Caco-2 (cell line): Measurements from ENCODE around the gene ELP2. TPM values are rescaled to one million over a fixed set of nuclear protein-coding genes. Genes with fewer than 3 reads are reported as not detected.

Source experiments
- BruUV-seq: library from RNA; stranded (reverse); fragments of 400-500 nt; replicated peaks from 2 replicates; lab custom pipeline; 2021; lab: Mats Ljungman, UMichigan
- CTCF ChIA-PET: fragments of 300-600 bp; sonication (Branson Sonifier 250); formaldehyde crosslinking; loops from one replicate; lab custom pipeline; 2022; ENCODE audit warnings: antibody characterized with exemption; lab: Charles Lee
- POLR2A ChIA-PET: fragments of 300-600 bp; sonication (Branson Sonifier 250); formaldehyde crosslinking; loops from one replicate; lab custom pipeline; 2022; ENCODE audit warnings: antibody characterized with exemption; lab: Charles Lee
- DNase-seq, 2 experiments: peaks; one replicate each; pipeline versions ENCODE4 v3.0.0 to v3.0.0-alpha.2; 2020 to 2022
- H3K27me3 ChIP-seq: replicated peaks from 2 replicates; pipeline ENCODE4 v1.6.0; 2011; ENCODE audit warnings: low read length; ENCODE audit not compliant: control insufficient read depth, insufficient read depth
- H3K36me3 ChIP-seq: 2 replicates; pipeline ENCODE4 v1.5.1; 2011; ENCODE audit warnings: low read length; ENCODE audit not compliant: control insufficient read depth, insufficient read depth
- H3K4me1 ChIP-seq: fragments of 250-450 bp; sonication (Bioruptor Pico); 2 replicates; pipeline ENCODE4 v1.5.1; 2020; ENCODE audit warnings: mild to moderate bottlenecking
- H3K4me3 ChIP-seq: 2 replicates; pipeline ENCODE4 v1.5.1; 2011; ENCODE audit warnings: low read depth, mild to moderate bottlenecking, control low read depth, low read length
- H3K9me3 ChIP-seq: fragments of 250-450 bp; sonication (Bioruptor Pico); 2 replicates; pipeline ENCODE4 v1.5.1; 2020; ENCODE audit warnings: mild to moderate bottlenecking, moderate library complexity
- H3K27ac Mint-ChIP-seq: one replicate; pipeline ENCODE4 v1.8.0; 2022; ENCODE audit warnings: mixed read lengths; ENCODE audit not compliant: unreplicated experiment
- H3K27me3 Mint-ChIP-seq: one replicate; pipeline ENCODE4 v1.8.0; 2022; ENCODE audit warnings: mixed read lengths; ENCODE audit not compliant: insufficient read depth, unreplicated experiment
- H3K36me3 Mint-ChIP-seq: one replicate; pipeline ENCODE4 v1.8.0; 2022; ENCODE audit warnings: mild to moderate bottlenecking, mixed read lengths; ENCODE audit not compliant: insufficient read depth, unreplicated experiment
- H3K4me1 Mint-ChIP-seq: one replicate; pipeline ENCODE4 v1.8.0; 2022; ENCODE audit warnings: low read depth, mixed read lengths; ENCODE audit not compliant: unreplicated experiment
- H3K4me3 Mint-ChIP-seq: one replicate; pipeline ENCODE4 v1.8.0; 2022; ENCODE audit warnings: mild to moderate bottlenecking, moderate library complexity, mixed read lengths; ENCODE audit not compliant: unreplicated experiment
- H3K9me3 Mint-ChIP-seq: one replicate; pipeline ENCODE4 v1.8.0; 2022; ENCODE audit warnings: mixed read lengths; ENCODE audit not compliant: unreplicated experiment
- intact Hi-C: fragments of 100-400 bp; cut with micrococcal nuclease; formaldehyde crosslinking; loops from one replicate; pipeline ENCODE4 v1.10.0; 2022; ENCODE audit not compliant: unreplicated experiment
- total RNA-seq: library from RNA; stranded (reverse); gene quantifications from 2 replicates; pipeline ENCODE4 v1.2.3, GENCODE V29; 2022
- TF ChIP-seq, protein P1 (sequence below), 2 experiments: fragments of 200-600 bp in 1 of 2; IDR thresholded peaks; 1 replicate in 1 of 2; 2 replicates in 1 of 2; pipeline versions ENCODE4 v1.5.1 to v1.8.0; 2011 to 2022; ENCODE audit warnings: antibody characterized with exemption in 1 of 2, control low read depth in 1 of 2, inconsistent platforms in 1 of 2, low read depth in 1 of 2, low read length in 1 of 2, mild to moderate bottlenecking in 1 of 2, moderate library complexity in 1 of 2; ENCODE audit not compliant: insufficient read depth in 1 of 2, severe bottlenecking in 1 of 2, unreplicated experiment in 1 of 2

Gene ELP2
- total RNA-seq, 1 experiment from 2014 or later = 45.9 TPM

DNA sequence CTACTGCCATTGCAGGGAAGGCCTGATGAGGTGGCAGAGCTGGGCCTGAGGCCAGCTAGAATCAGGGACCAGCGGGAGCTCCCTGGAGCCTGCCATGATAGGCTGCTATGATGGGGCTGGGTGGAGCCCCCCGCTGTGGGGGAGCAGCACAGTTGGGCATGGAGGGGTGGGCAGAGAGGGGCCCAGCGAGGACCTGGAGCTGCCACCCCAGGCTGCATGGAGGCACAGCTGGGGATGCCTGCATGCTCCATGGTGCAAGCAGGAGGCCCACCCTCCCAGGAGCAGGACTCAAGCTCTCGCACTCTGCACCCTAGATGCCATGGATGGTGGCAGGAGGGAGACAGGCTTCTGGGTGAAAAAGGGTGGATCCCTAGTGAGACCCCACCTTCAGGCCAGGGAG is 44.5 kb upstream of the ELP2 start:
- Histone ChIP-seq H3K9me3 (no peaks in the 10 kb centered on the region), H3K4me3 (no peak overlapping the region), H3K27me3 (no peaks in the 10 kb centered on the region), H3K36me3 (no peaks in the 10 kb centered on the region), H3K4me1 (no peaks in the 10 kb centered on the region)
- Mint-ChIP-seq H3K27ac (no peak overlapping the region), H3K4me1 (no peaks in the 10 kb centered on the region), H3K36me3 (no peaks in the 10 kb centered on the region), H3K9me3 (peaks cover 10% of the 10 kb centered on the region), H3K4me3 (no peak overlapping the region), H3K27me3 (peaks cover 3% of the 10 kb centered on the region)
- TF ChIP-seq, protein P1, sequence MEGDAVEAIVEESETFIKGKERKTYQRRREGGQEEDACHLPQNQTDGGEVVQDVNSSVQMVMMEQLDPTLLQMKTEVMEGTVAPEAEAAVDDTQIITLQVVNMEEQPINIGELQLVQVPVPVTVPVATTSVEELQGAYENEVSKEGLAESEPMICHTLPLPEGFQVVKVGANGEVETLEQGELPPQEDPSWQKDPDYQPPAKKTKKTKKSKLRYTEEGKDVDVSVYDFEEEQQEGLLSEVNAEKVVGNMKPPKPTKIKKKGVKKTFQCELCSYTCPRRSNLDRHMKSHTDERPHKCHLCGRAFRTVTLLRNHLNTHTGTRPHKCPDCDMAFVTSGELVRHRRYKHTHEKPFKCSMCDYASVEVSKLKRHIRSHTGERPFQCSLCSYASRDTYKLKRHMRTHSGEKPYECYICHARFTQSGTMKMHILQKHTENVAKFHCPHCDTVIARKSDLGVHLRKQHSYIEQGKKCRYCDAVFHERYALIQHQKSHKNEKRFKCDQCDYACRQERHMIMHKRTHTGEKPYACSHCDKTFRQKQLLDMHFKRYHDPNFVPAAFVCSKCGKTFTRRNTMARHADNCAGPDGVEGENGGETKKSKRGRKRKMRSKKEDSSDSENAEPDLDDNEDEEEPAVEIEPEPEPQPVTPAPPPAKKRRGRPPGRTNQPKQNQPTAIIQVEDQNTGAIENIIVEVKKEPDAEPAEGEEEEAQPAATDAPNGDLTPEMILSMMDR (IDR thresholded peaks at IDR 0.05; ENCODE audit: insufficient read depth in 1 of 2, low read depth in 1 of 2, low read length in 1 of 2, severe bottlenecking in 1 of 2, unreplicated experiment in 1 of 2) = no peak
- no TSS peak for BruUV-seq
- no peak for DNase-seq
- POLR2A ChIA-PET = no interaction called here
- CTCF ChIA-PET = no interaction called here
- intact Hi-C loops = no loop called here

DNA sequence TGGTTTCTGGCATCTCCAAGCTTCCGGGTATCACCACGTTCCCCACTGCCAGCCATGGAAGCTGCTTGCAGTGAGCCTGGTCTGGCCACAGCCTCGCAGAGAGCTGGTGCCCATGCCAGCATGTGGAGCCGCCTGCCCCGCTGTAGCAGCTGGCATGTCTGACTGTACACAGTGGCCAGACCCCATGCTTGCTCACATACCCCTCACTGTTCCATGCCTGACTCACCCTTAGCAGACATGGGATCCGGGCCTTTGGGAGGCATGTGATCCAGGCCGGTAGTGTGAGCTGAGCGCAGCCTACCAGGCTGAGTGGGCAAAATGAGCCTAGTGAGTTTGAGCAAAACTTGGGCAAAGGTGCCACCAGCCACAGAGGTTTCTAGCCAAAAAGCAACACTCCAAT is 43.5 kb upstream of the ELP2 start:
- H3K4me1 Mint-ChIP-seq = no peaks in the 10 kb centered on the region
- intact Hi-C loops = no loop called here

DNA sequence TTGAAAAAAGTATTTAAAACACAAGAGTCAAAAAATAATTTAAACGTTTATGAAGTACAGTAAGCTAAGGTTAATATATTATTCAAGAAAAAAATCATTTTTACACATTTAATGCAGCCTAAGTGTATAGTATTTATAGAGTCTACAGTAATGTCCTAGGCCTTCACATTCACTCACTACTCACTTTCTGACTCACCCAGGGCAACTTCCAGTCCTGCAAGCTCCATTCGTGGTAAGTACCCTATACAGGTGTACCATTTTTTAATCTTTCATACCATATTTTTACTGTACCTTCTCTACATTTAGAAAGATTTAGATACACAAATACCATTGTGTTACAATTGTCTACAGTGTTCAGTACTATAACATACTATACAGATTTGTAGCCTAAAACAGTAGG is 41.4 kb upstream of the ELP2 start:
- no peak overlapping the region for H3K4me3 ChIP-seq
- no peaks in the 10 kb centered on the region for H3K36me3 ChIP-seq
- Mint-ChIP-seq H3K27ac (no peak overlapping the region), H3K4me3 (no peak overlapping the region), H3K4me1 (no peaks in the 10 kb centered on the region), H3K27me3 (peaks cover 3% of the 10 kb centered on the region), H3K36me3 (no peaks in the 10 kb centered on the region), H3K9me3 (no peaks in the 10 kb centered on the region)
- TF ChIP-seq, protein P1 (IDR thresholded peaks at IDR 0.05; ENCODE audit: insufficient read depth in 1 of 2, low read depth in 1 of 2, low read length in 1 of 2, severe bottlenecking in 1 of 2, unreplicated experiment in 1 of 2) = no peak
- POLR2A ChIA-PET = no interaction called here
- H3K9me3 ChIP-seq = no peaks in the 10 kb centered on the region
- H3K27me3 ChIP-seq = no peaks in the 10 kb centered on the region
- H3K4me1 ChIP-seq = no peaks in the 10 kb centered on the region
- CTCF ChIA-PET = no interaction called here
- no TSS peak for BruUV-seq
- intact Hi-C loops = no loop called here
- no peak for DNase-seq

More for the DNA sequence above, 43.5 kb upstream of the ELP2 start:
- Histone ChIP-seq H3K4me3 (no peak overlapping the region), H3K9me3 (no peaks in the 10 kb centered on the region), H3K27me3 (no peaks in the 10 kb centered on the region), H3K4me1 (no peaks in the 10 kb centered on the region), H3K36me3 (no peaks in the 10 kb centered on the region)
- no peaks in the 10 kb centered on the region for H3K36me3 Mint-ChIP-seq
- H3K4me3 Mint-ChIP-seq = no peak overlapping the region
- POLR2A ChIA-PET = no interaction called here
- H3K27me3 Mint-ChIP-seq = peaks cover 3% of the 10 kb centered on the region
- no peak overlapping the region for H3K27ac Mint-ChIP-seq
- peaks cover 10% of the 10 kb centered on the region for H3K9me3 Mint-ChIP-seq
- CTCF ChIA-PET = no interaction called here
- DNase-seq = no peak
- BruUV-seq = no TSS peak
- TF ChIP-seq, protein P1 (IDR thresholded peaks at IDR 0.05; ENCODE audit: insufficient read depth in 1 of 2, low read depth in 1 of 2, low read length in 1 of 2, severe bottlenecking in 1 of 2, unreplicated experiment in 1 of 2) = no peak
